Vagina (tissue), 2 donors: ENCODE measurements around the gene KCNQ2. TPM values are rescaled to one million over a fixed set of nuclear protein-coding genes. Genes with fewer than 3 reads are reported as not detected.

Experiments
- DNase-seq, 2 donors: peaks; one replicate each; pipeline ENCODE4 v3.0.0-alpha.2; 2017; ENCODE audit errors: extremely low spot score in 2 of 2
- H3K27ac ChIP-seq: fragments of 200-600 bp; sonication (generic); one replicate; pipeline ENCODE4 v1.5.1; 2019
- H3K27me3 ChIP-seq: fragments of 200-600 bp; sonication (generic); one replicate; pipeline ENCODE4 v1.5.1; 2019
- H3K36me3 ChIP-seq, 2 donors: fragments of 200-600 bp; sonication (generic); one replicate each; pipeline ENCODE4 v1.5.1; 2017 to 2019
- H3K4me1 ChIP-seq: fragments of 200-600 bp; sonication (generic); one replicate; pipeline ENCODE4 v1.5.1; 2019
- H3K4me3 ChIP-seq, 2 donors: fragments of 200-600 bp; sonication (generic); 1 replicate in 1 of 2; 2 replicates in 1 of 2; pipeline ENCODE4 v1.5.1; 2016 to 2019
- H3K9me3 ChIP-seq: fragments of 200-600 bp; sonication (generic); one replicate; pipeline ENCODE4 v1.5.1; 2019
- POLR2A ChIP-seq, 2 donors: fragments of 450-650 bp; IDR thresholded peaks; one replicate each; pipeline ENCODE4 v1.6.1; 2017; ENCODE audit warnings: antibody characterized with exemption in 2 of 2, mild to moderate bottlenecking in 2 of 2, moderate library complexity in 2 of 2
- POLR2AphosphoS5 ChIP-seq, 2 donors: sonication (generic); formaldehyde crosslinking; IDR thresholded peaks; one replicate each; pipeline ENCODE4 v1.9.0; 2017; ENCODE audit warnings: antibody characterized with exemption in 2 of 2, mild to moderate bottlenecking in 2 of 2, low read depth in 1 of 2; ENCODE audit not compliant: insufficient read depth in 1 of 2
- intact Hi-C: fragments of 100-400 bp; cut with DNase I; formaldehyde crosslinking; loops from one replicate; pipeline ENCODE4 v1.15.1; 2023
- total RNA-seq: library from RNA; depleted of rRNA; stranded (reverse); fragments of >200 nt; gene quantifications from one replicate; pipeline ENCODE4 v1.2.3, GENCODE V29; 2016
- TF ChIP-seq, protein P1 (sequence below), 3 experiments: fragments of 450-650 bp in 2 of 3; fragments of 200-600 bp in 1 of 3; sonication (generic) in 1 of 3; IDR thresholded peaks; one replicate each; pipeline ENCODE4 v1.5.1; 2017 to 2019; ENCODE audit warnings: antibody characterized with exemption in 3 of 3, mild to moderate bottlenecking in 2 of 3, moderate library complexity in 2 of 3

KCNQ2 gene
- total RNA-seq = 1.2 TPM

DNA sequence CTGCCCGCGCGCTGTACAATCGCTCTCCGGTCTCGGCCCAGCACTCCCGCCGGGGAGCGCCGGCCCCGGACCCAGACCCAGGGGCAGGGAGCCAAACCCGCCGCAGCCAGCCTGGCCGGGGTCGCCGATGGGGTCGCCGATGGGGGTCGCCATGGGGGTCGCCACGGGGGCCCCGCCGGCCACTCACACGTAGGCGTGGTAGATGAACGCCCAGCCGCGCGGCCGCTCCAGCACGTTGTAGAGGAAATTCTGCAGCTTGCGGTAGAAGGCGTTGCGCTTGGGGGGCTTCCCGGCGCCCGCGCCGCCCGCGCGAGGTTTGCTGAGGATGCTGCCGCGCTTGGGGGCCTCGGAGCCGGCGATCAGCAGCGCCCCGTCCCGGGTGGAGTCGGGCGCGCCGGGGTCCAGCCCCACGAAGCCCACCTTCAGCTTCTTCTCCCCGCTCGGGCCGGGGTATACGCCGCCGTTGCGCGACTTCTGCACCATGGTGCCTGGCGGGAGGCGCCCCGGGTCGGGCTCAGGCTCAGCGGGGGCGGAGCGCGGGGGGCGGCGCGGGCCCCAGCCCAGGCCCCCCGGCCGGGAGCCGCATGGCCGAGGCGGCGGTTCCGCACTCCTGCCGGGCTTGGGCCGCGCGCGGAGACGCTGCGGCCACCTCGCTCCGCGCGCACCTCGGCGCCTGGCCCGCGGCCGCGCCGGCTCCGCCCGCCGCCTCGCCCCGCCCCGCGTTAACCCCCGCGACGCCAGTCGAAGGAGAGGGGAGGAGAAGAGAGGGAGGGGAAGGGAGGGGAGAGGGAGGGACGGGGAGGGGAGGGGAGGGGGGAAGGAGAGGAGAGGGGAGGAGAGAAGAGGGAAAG lies at the start of gene KCNQ2:
Gene KCNQ2, minus strand, starts transcription at position 675 of the 851 bp plus-strand sequence. Its CDS starts 192 bp downstream, at position 483.
- peak within 1 kb of the TSS in 1 of 2 donors; percentile 16 for H3K4me3 ChIP-seq
- TF ChIP-seq, protein P1, sequence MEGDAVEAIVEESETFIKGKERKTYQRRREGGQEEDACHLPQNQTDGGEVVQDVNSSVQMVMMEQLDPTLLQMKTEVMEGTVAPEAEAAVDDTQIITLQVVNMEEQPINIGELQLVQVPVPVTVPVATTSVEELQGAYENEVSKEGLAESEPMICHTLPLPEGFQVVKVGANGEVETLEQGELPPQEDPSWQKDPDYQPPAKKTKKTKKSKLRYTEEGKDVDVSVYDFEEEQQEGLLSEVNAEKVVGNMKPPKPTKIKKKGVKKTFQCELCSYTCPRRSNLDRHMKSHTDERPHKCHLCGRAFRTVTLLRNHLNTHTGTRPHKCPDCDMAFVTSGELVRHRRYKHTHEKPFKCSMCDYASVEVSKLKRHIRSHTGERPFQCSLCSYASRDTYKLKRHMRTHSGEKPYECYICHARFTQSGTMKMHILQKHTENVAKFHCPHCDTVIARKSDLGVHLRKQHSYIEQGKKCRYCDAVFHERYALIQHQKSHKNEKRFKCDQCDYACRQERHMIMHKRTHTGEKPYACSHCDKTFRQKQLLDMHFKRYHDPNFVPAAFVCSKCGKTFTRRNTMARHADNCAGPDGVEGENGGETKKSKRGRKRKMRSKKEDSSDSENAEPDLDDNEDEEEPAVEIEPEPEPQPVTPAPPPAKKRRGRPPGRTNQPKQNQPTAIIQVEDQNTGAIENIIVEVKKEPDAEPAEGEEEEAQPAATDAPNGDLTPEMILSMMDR (IDR thresholded peaks at IDR 0.05) = no peak
- TF ChIP-seq POLR2AphosphoS5 (IDR thresholded peaks at IDR 0.05; ENCODE audit: insufficient read depth in 1 of 2, low read depth in 1 of 2) (no peak), POLR2A (IDR thresholded peaks at IDR 0.05) (no peak)
- peaks cover 13% of the 10 kb centered on the region for H3K4me1 ChIP-seq
- H3K27ac ChIP-seq = no peak within 1 kb of the TSS
- intact Hi-C loops = loop anchor here (10.0 kb wide), 1 partner anchor 297 kb away; no protein-coding TSS in a partner anchor
- H3K27me3 ChIP-seq = peaks cover 11% of the 10 kb centered on the region
- no peaks in the 10 kb centered on the region for H3K36me3 ChIP-seq
- no peak for DNase-seq
- no peaks in the 10 kb centered on the region for H3K9me3 ChIP-seq

DNA sequence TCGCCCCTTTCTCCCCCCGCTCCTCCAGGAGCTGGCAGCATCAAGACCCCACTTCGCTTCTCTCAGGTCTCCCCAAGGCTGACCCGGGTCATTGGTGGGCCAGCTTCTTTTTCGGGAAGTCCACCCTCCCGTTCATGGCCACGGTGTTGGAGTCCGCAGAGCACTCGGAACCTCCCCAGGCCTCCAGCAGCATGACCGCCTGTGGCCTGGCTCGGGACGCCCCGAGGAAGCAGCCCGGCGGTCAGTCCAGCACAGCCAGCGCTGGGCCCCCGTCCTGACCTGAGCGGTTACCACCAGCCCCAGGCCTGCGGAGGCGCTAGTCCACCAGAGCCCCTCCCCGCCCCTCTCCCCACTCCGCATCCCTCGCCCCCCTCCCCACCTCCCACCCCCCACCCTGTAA lies 49.1 kb upstream of the KCNQ2 start:
- TF ChIP-seq POLR2AphosphoS5 (IDR thresholded peaks at IDR 0.05; ENCODE audit: insufficient read depth in 1 of 2, low read depth in 1 of 2) (no peak), POLR2A (IDR thresholded peaks at IDR 0.05) (no peak)
- TF ChIP-seq, protein P1 (IDR thresholded peaks at IDR 0.05) = no peak
- Histone ChIP-seq H3K9me3 (no peaks in the 10 kb centered on the region), H3K27me3 (no peaks in the 10 kb centered on the region), H3K27ac (peak overlapping the region; percentile 97), H3K36me3 (no peaks in the 10 kb centered on the region), H3K4me3 (peak overlapping the region; percentile 58 to 94), H3K4me1 (peaks cover 35% of the 10 kb centered on the region)
- no peak for DNase-seq
- intact Hi-C loops = no loop called here

DNA sequence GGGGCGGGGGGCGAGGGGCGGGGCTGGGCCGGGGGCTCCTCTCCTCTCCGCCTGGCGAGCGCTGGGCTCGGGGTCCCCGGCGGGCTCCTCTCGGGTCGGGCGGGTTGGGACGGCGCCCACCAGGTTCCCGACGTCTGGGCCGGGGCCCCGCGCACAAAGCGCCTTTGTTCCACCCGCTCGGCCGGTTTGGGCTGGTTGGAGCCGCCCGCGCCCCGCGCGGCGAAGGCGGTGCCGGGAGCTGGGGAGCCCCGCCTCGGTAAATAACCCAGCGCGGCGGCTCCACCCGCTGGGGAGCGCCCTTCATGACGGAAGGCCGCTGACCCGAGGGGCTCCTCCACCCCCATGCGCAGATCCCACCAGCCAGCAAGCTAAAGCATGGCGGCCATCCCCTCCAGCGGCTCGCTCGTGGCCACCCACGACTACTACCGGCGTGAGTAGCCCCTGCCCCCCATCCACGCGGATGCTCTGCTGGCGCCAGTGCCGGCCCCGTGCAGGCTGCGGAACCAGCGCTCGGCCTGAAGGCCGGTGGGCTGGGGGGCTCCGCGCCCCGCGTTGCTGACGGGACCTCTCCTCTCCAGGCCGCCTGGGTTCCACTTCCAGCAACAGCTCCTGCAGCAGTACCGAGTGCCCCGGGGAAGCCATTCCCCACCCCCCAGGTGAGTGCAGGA lies 48.6 kb upstream of the KCNQ2 start:
- Histone ChIP-seq H3K36me3 (no peaks in the 10 kb centered on the region), H3K4me3 (peak overlapping the region; percentile 58 to 94), H3K4me1 (peaks cover 35% of the 10 kb centered on the region), H3K9me3 (no peaks in the 10 kb centered on the region), H3K27me3 (no peaks in the 10 kb centered on the region), H3K27ac (peak overlapping the region; percentile 97)
- TF ChIP-seq, protein P1 (IDR thresholded peaks at IDR 0.05) = no peak
- no peak for TF ChIP-seq POLR2A (IDR thresholded peaks at IDR 0.05)
- TF ChIP-seq POLR2AphosphoS5 (IDR thresholded peaks at IDR 0.05; ENCODE audit: insufficient read depth in 1 of 2, low read depth in 1 of 2) = no peak
- intact Hi-C loops = no loop called here
- DNase-seq = no peak

DNA sequence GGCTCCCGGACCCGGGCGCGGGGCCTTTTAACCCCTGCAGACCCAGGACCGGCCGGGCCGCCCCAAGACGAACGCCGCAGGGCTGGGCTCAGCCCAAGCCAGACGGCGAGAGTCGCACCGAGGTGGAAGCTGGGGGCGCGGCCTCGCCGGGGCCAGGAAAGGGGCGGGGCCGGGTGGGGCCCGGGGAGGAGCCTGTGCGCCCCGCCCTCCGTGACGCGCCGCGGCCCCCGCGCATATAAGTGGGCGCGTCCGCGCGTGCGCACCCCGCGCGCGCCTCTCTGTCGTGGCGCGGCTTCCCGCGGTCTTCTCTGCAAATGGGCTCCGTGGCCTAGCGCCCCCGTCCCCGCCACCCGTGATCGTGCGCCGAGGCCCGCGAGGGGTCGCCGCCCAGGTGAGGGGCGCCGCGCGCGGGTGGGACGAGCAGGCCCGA lies 48.1 kb upstream of the KCNQ2 start, which contains the start of gene PPDPF:
Gene PPDPF, plus strand, starts transcription at position 262 of the 430 bp plus-strand sequence. CDS start 544 bp downstream, outside the sequence.
- Histone ChIP-seq H3K4me3 (peak within 1 kb of the TSS; percentile 58 to 94), H3K27me3 (no peaks in the 10 kb centered on the region), H3K36me3 (no peaks in the 10 kb centered on the region), H3K27ac (peak within 1 kb of the TSS; percentile 97), H3K4me1 (peaks cover 35% of the 10 kb centered on the region), H3K9me3 (no peaks in the 10 kb centered on the region)
- DNase-seq = no peak
- TF ChIP-seq POLR2A (IDR thresholded peaks at IDR 0.05) (peak in 1 of 2 donors; percentile 93), POLR2AphosphoS5 (IDR thresholded peaks at IDR 0.05; ENCODE audit: insufficient read depth in 1 of 2, low read depth in 1 of 2) (peak in 1 of 2 donors; percentile 67)
- TF ChIP-seq, protein P1 (IDR thresholded peaks at IDR 0.05) = no peak
- intact Hi-C loops = no loop called here
